Spleen (tissue), 7 donors: ENCODE results near the gene RNF215.

Source experiments
- CTCF ChIP-seq, 11 experiments: fragments of 200-600 bp in 7 of 11; fragments of 450-650 bp in 4 of 11; sonication (generic) in 4 of 11; IDR thresholded peaks in 8 of 11; conservative IDR thresholded peaks in 3 of 11; 1 replicate in 7 of 11; 2 replicates in 4 of 11; pipeline versions ENCODE4 v1.4.0 to v1.8.0; 2016 to 2021; ENCODE audit warnings: antibody characterized with exemption in 11 of 11, inconsistent platforms in 4 of 11, mild to moderate bottlenecking in 1 of 11
- POLR2A ChIP-seq, 3 donors: fragments of 450-650 bp; IDR thresholded peaks; one replicate each; pipeline ENCODE4 v1.5.1; 2017; ENCODE audit warnings: antibody characterized with exemption in 3 of 3, mild to moderate bottlenecking in 1 of 3
- POLR2AphosphoS5 ChIP-seq, 3 donors: sonication (generic); formaldehyde crosslinking; IDR thresholded peaks; one replicate each; pipeline ENCODE4 v1.5.1; 2017; ENCODE audit warnings: antibody characterized with exemption in 3 of 3
- donor health status: DM: no; HTN: no; CAD: no; lungs with moderate emphysema.
- donor health status: DM: no; HTN: no; CAD: no.
- donor health status: DM: no; HTN: no; CAD: no.

GRCh38 chr22:30411780-30412179, 24.6 kb upstream of the RNF215 start:
- TF ChIP-seq CTCF (IDR thresholded peaks at IDR 0.05 in 8 of 11, conservative IDR thresholded peaks at IDR 0.05 in 3 of 11) (no peak), POLR2A (IDR thresholded peaks at IDR 0.05) (no peak), POLR2AphosphoS5 (IDR thresholded peaks at IDR 0.05) (no peak)
